ENCODE data around the gene BOK. TPM values are rescaled to one million over a fixed set of nuclear protein-coding genes. Genes with fewer than 3 reads are reported as not detected.

The BOK gene
- total RNA-seq, 1 donor from 2014 or later = 46.8 TPM

- DNase-seq (ENCODE audit: low spot score) = no peak
- Mint-ChIP-seq H3K27ac (ENCODE audit: unreplicated experiment) (no peak overlapping the region), H3K4me1 (ENCODE audit: low read depth) (no peaks in the 10 kb centered on the region)
Measured at GRCh38 chr2:241530571-241530970, 28.0 kb upstream of the BOK start.

GRCh38 chr2:241531161-241531722 is 27.3 kb upstream of the BOK start:
- no peak overlapping the region for H3K27ac Mint-ChIP-seq (ENCODE audit: unreplicated experiment)
- peaks cover 6% of the 10 kb centered on the region for H3K27me3 Mint-ChIP-seq (ENCODE audit: low read depth)
- DNase-seq (ENCODE audit: low spot score) = no peak
- H3K4me1 Mint-ChIP-seq (ENCODE audit: low read depth) = no peaks in the 10 kb centered on the region
- H3K36me3 Mint-ChIP-seq (ENCODE audit: low read depth) = no peaks in the 10 kb centered on the region
- TF ChIP-seq CTCF (IDR thresholded peaks at IDR 0.05) = no peak
- H3K9me3 Mint-ChIP-seq (ENCODE audit: low read depth) = peaks cover 2% of the 10 kb centered on the region
- H3K4me3 Mint-ChIP-seq (ENCODE audit: unreplicated experiment) = no peak overlapping the region

More at GRCh38 chr2:241530571-241530970, 28.0 kb upstream of the BOK start:
- Mint-ChIP-seq H3K9me3 (ENCODE audit: low read depth) (peaks cover 6% of the 10 kb centered on the region), H3K27me3 (ENCODE audit: low read depth) (peaks cover 6% of the 10 kb centered on the region), H3K36me3 (ENCODE audit: low read depth) (no peaks in the 10 kb centered on the region), H3K4me3 (ENCODE audit: unreplicated experiment) (no peak overlapping the region)
- TF ChIP-seq CTCF (IDR thresholded peaks at IDR 0.05) = no peak

GRCh38 chr2:241532168-241532567 is 26.4 kb upstream of the BOK start:
- no peaks in the 10 kb centered on the region for H3K4me1 Mint-ChIP-seq (ENCODE audit: low read depth)
- H3K27ac Mint-ChIP-seq (ENCODE audit: unreplicated experiment) = no peak overlapping the region
- no peak overlapping the region for H3K4me3 Mint-ChIP-seq (ENCODE audit: unreplicated experiment)
- H3K9me3 Mint-ChIP-seq (ENCODE audit: low read depth) = no peaks in the 10 kb centered on the region
- peaks cover 6% of the 10 kb centered on the region for H3K27me3 Mint-ChIP-seq (ENCODE audit: low read depth)
- DNase-seq (ENCODE audit: low spot score) = no peak
- TF ChIP-seq CTCF (IDR thresholded peaks at IDR 0.05) = no peak
- H3K36me3 Mint-ChIP-seq (ENCODE audit: low read depth) = no peaks in the 10 kb centered on the region

- no peaks in the 10 kb centered on the region for H3K4me1 Mint-ChIP-seq (ENCODE audit: low read depth)
- no peak overlapping the region for H3K4me3 Mint-ChIP-seq (ENCODE audit: unreplicated experiment)
- H3K27ac Mint-ChIP-seq (ENCODE audit: unreplicated experiment) = no peak overlapping the region
- DNase-seq (ENCODE audit: low spot score) = no peak
- no peaks in the 10 kb centered on the region for H3K9me3 Mint-ChIP-seq (ENCODE audit: low read depth)
- H3K27me3 Mint-ChIP-seq (ENCODE audit: low read depth) = peaks cover 6% of the 10 kb centered on the region
- TF ChIP-seq CTCF (IDR thresholded peaks at IDR 0.05) = no peak
- H3K36me3 Mint-ChIP-seq (ENCODE audit: low read depth) = no peaks in the 10 kb centered on the region
Measured at GRCh38 chr2:241532733-241533601, 25.6 kb upstream of the BOK start.

- Mint-ChIP-seq H3K4me3 (ENCODE audit: unreplicated experiment) (no peak overlapping the region), H3K27ac (ENCODE audit: unreplicated experiment) (no peak overlapping the region), H3K9me3 (ENCODE audit: low read depth) (no peaks in the 10 kb centered on the region), H3K27me3 (ENCODE audit: low read depth) (peaks cover 6% of the 10 kb centered on the region), H3K36me3 (ENCODE audit: low read depth) (no peaks in the 10 kb centered on the region), H3K4me1 (ENCODE audit: low read depth) (no peaks in the 10 kb centered on the region)
- TF ChIP-seq CTCF (IDR thresholded peaks at IDR 0.05) = no peak
- peak; percentile 58 for DNase-seq (ENCODE audit: low spot score)
Measured at GRCh38 chr2:241534293-241534692, 24.3 kb upstream of the BOK start.
